Measurements from ENCODE around the gene WLS.

GRCh38 chr1:68142461-68142860 is 89.9 kb downstream of the WLS start:
- TF ChIP-seq CTCF (conservative IDR thresholded peaks at IDR 0.05) = no peak
- no peak for TF ChIP-seq ZFX (IDR thresholded peaks at IDR 0.05)
